MM.1S (cell line): ENCODE measurements around the gene MBD2.
A peak's percentile ranks its signal among the peaks of the same experiment; 100 is the strongest.

Experiments
- DNase-seq: peaks from one replicate; pipeline ENCODE4 v3.0.0-alpha.2; 2015
- H2AFZ ChIP-seq: fragments of 300-600 bp; sonication (generic); 2 replicates; pipeline ENCODE4 v1.6.0; 2016; ENCODE audit warnings: antibody characterized with exemption, low read length
- H3F3A ChIP-seq: fragments of 300-600 bp; sonication (generic); 2 replicates; pipeline ENCODE4 v1.6.1; 2016; ENCODE audit warnings: mild to moderate bottlenecking, antibody characterized with exemption, low read length, moderate library complexity, mixed read lengths; ENCODE audit not compliant: insufficient read depth
- H3K27ac ChIP-seq: fragments of 300-600 bp; sonication (generic); 2 replicates; pipeline ENCODE4 v1.5.1; 2016; ENCODE audit warnings: mild to moderate bottlenecking, low read length
- H3K27me3 ChIP-seq: fragments of 300-600 bp; sonication (generic); replicated peaks from 2 replicates; pipeline ENCODE4 v1.6.0; 2016; ENCODE audit warnings: low read length; ENCODE audit not compliant: insufficient read depth
- H3K36me3 ChIP-seq: fragments of 300-600 bp; sonication (generic); replicated peaks from 2 replicates; pipeline ENCODE4 v1.6.1; 2016; ENCODE audit warnings: mild to moderate bottlenecking, low read length, mixed read lengths; ENCODE audit not compliant: insufficient read depth
- H3K4me1 ChIP-seq: fragments of 300-600 bp; sonication (generic); 2 replicates; pipeline ENCODE4 v1.6.1; 2016; ENCODE audit warnings: low read length, mixed read lengths
- H3K4me2 ChIP-seq: fragments of 300-600 bp; sonication (generic); 2 replicates; pipeline ENCODE4 v1.6.0; 2016; ENCODE audit warnings: low read depth, low read length
- H3K4me3 ChIP-seq: fragments of 300-600 bp; sonication (generic); 2 replicates; pipeline ENCODE4 v1.5.1; 2016; ENCODE audit warnings: low read length, mixed read lengths
- H3K79me2 ChIP-seq: fragments of 300-600 bp; sonication (generic); 2 replicates; pipeline ENCODE4 v1.6.1; 2016; ENCODE audit warnings: mixed run types, low read length, mixed read lengths
- H3K9ac ChIP-seq: fragments of 300-600 bp; sonication (generic); 2 replicates; pipeline ENCODE4 v1.6.1; 2016; ENCODE audit warnings: low read length, mixed read lengths
- H3K9me2 ChIP-seq: fragments of 300-600 bp; sonication (generic); replicated peaks from 2 replicates; pipeline ENCODE4 v1.6.1; 2016; ENCODE audit warnings: mild to moderate bottlenecking, low read length, mixed read lengths; ENCODE audit not compliant: insufficient read depth
- H3K9me3 ChIP-seq: fragments of 300-600 bp; sonication (generic); replicated peaks from 2 replicates; pipeline ENCODE4 v1.6.1; 2016; ENCODE audit warnings: mild to moderate bottlenecking, low read length, mixed read lengths; ENCODE audit not compliant: insufficient read depth
- H4K20me1 ChIP-seq: fragments of 300-600 bp; sonication (generic); 2 replicates; pipeline ENCODE4 v1.6.1; 2016; ENCODE audit warnings: mild to moderate bottlenecking, low read length, moderate library complexity, mixed read lengths; ENCODE audit not compliant: insufficient read depth
- EZH2 ChIP-seq: fragments of 300-600 bp; sonication (generic); optimal IDR thresholded peaks from 2 replicates; pipeline ENCODE3; 2017; ENCODE audit warnings: low read depth, mild to moderate bottlenecking, antibody characterized with exemption, low read length, mixed read lengths
- EZH2phosphoT487 ChIP-seq: fragments of 300-600 bp; sonication (generic); IDR thresholded peaks from 2 replicates; pipeline ENCODE4 v1.6.1; 2018; ENCODE audit warnings: antibody characterized with exemption, low read length
- TF ChIP-seq, protein P1 (sequence below): fragments of 300-600 bp; sonication (generic); IDR thresholded peaks from 2 replicates; pipeline ENCODE4 v1.5.1; 2016; ENCODE audit warnings: antibody characterized with exemption, low read length, mixed read lengths

MBD2 gene

DNA sequence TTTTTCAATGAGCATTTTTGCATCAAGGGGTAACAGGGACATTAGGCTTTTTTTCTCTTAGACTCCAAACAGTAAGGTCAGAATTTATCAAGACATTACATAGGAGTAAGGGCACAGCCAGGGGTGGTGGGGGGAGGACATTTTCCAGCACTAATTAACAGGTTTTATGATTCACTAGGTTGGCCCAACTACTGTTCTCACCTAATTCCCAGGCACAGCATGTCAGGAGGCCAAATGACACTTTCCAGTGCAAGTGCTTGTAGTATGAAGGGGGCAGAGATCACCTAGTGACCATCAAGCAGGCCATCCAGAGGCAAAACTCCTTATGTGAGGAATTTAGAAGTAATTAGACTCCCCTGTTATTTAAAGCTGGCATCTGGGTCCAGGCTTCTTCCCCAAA, 3.9 kb upstream of the MBD2 start:
- Histone ChIP-seq H3K9me2 (no peaks in the 10 kb centered on the region), H3K27ac (no peak overlapping the region), H3K4me1 (peaks cover 6% of the 10 kb centered on the region), H3K79me2 (peaks cover 5% of the 10 kb centered on the region), H3K27me3 (no peaks in the 10 kb centered on the region), H4K20me1 (no peaks in the 10 kb centered on the region), H3F3A (peaks cover 8% of the 10 kb centered on the region), H2AFZ (no peak overlapping the region), H3K36me3 (no peaks in the 10 kb centered on the region), H3K9me3 (no peaks in the 10 kb centered on the region), H3K4me2 (no peak overlapping the region), H3K4me3 (no peak overlapping the region), H3K9ac (no peak overlapping the region)
- no peak for DNase-seq
- TF ChIP-seq, protein P1, sequence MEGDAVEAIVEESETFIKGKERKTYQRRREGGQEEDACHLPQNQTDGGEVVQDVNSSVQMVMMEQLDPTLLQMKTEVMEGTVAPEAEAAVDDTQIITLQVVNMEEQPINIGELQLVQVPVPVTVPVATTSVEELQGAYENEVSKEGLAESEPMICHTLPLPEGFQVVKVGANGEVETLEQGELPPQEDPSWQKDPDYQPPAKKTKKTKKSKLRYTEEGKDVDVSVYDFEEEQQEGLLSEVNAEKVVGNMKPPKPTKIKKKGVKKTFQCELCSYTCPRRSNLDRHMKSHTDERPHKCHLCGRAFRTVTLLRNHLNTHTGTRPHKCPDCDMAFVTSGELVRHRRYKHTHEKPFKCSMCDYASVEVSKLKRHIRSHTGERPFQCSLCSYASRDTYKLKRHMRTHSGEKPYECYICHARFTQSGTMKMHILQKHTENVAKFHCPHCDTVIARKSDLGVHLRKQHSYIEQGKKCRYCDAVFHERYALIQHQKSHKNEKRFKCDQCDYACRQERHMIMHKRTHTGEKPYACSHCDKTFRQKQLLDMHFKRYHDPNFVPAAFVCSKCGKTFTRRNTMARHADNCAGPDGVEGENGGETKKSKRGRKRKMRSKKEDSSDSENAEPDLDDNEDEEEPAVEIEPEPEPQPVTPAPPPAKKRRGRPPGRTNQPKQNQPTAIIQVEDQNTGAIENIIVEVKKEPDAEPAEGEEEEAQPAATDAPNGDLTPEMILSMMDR: no peak
- TF ChIP-seq EZH2: no peak
- TF ChIP-seq EZH2phosphoT487: no peak

DNA sequence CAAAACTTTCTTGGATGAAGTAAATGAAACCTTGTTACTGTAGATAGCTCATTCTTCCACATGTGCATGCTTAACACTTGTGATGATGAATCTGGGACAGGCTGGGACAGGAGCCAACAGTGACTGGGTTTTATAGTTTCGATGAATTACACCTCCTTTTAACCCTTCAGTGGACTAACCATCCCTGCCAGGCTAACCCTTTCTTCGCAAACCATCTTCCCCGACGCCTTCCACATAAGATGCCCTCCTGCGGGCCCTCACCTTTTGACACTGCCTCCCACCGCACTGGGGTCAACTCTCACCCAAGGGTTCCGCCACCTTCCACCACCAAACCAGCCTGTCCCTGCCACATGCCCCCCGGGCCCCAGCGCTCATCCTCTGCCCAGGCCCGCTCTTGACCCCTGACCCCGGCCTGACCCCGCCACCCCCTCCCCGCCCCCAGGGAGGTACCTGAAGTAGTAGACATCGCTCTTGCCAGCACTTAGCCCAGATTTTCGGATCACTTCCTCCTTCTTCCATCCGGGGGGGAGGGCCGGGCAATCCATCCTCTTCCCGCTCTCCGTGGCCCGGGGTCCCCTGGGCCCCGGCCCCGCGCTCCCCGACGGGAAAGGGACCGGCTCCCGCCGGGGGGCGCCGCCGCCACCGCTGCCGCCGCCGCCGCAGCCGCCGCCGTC, 764 bp downstream of the MBD2 start:
- H3K27ac ChIP-seq: peak overlapping the region; percentile 73
- no peak overlapping the region for H2AFZ ChIP-seq
- no peaks in the 10 kb centered on the region for H3K36me3 ChIP-seq
- H3K9me2 ChIP-seq: no peaks in the 10 kb centered on the region
- peak; percentile 57 for DNase-seq
- peaks cover 27% of the 10 kb centered on the region for H3K4me1 ChIP-seq
- H3K4me3 ChIP-seq: peak overlapping the region; percentile 69
- TF ChIP-seq EZH2 (no peak), EZH2phosphoT487 (no peak)
- TF ChIP-seq, protein P1: no peak
- H3K27me3 ChIP-seq: no peaks in the 10 kb centered on the region
- no peaks in the 10 kb centered on the region for H4K20me1 ChIP-seq
- H3K4me2 ChIP-seq: peak overlapping the region; percentile 80
- H3K9ac ChIP-seq: peak overlapping the region; percentile 46
- peaks cover 21% of the 10 kb centered on the region for H3F3A ChIP-seq
- no peaks in the 10 kb centered on the region for H3K9me3 ChIP-seq
- peaks cover 50% of the 10 kb centered on the region for H3K79me2 ChIP-seq

DNA sequence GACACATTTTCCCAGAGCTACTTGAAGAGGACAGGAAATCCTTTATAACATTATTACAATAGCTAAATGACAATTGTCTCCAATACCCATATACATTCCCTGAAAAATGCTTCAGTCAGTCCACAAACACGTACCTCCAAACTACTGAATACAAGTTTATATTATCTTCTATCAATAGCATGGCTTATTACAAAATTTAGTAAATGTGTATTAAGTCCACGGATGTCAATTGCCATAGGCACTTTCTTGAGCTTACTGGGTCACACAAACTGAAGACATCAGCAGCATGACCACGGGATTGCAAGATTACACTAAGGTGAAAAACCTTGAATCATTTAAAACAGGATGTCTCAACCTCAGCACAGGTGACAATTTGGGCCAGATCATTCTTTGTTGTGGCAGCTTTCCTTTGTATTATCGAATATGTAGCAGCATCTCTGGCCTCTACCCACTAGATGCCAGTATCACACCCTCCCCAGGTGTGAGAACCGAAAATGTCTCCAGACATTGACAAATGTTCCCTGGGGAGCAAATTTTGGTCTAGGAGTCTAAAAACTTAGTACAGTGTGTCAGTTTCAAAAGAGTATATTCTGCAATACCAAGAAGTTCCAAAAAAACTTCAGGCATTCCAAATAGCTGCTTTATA, 1.4 kb downstream of the MBD2 start:
- TF ChIP-seq, protein P1: peak; percentile 76
- TF ChIP-seq EZH2: no peak
- Histone ChIP-seq H4K20me1 (0 out of 2 replicates have a peak, but pooled peaks cover 4% of the 10 kb centered on the region), H3K27me3 (no peaks in the 10 kb centered on the region), H3K36me3 (no peaks in the 10 kb centered on the region), H3K9ac (peak overlapping the region; percentile 46), H3K9me2 (no peaks in the 10 kb centered on the region), H3K9me3 (no peaks in the 10 kb centered on the region), H2AFZ (no peak overlapping the region), H3K4me3 (peak overlapping the region; percentile 69), H3F3A (peaks cover 21% of the 10 kb centered on the region), H3K79me2 (peaks cover 56% of the 10 kb centered on the region), H3K27ac (peak overlapping the region; percentile 73; the same call in 1 of the 2 replicates), H3K4me1 (peaks cover 27% of the 10 kb centered on the region), H3K4me2 (peak overlapping the region; percentile 80)
- peak; percentile 89 for DNase-seq
